HCT116 (cell line): Measurements from ENCODE around the gene INPP5B. TPM values are rescaled to one million over a fixed set of nuclear protein-coding genes. Genes with fewer than 3 reads are reported as not detected.

Source experiments
- ATAC-seq: fragments of 200-7000 bp; cut with Tn5 transposase; 2 replicates; pipeline ENCODE4 v1.9.1; 2020; ENCODE audit warnings: mild to moderate bottlenecking, moderate library complexity
- BruUV-seq: library from RNA; stranded (reverse); fragments of 400-500 nt; replicated peaks from 2 replicates; lab custom pipeline; 2021; lab: Mats Ljungman, UMichigan
- CTCF ChIA-PET: fragments of 300-600 bp; sonication (Branson Sonifier 250); formaldehyde crosslinking; loops from one replicate; lab custom pipeline; 2021; ENCODE audit warnings: antibody characterized with exemption; lab: Charles Lee
- POLR2A ChIA-PET: fragments of 300-600, 350-600 bp; sonication (Branson Sonifier 250); formaldehyde crosslinking; loops from one replicate; lab custom pipeline; 2021; ENCODE audit warnings: antibody characterized with exemption; lab: Charles Lee
- RAD21 ChIA-PET, 2 experiments: fragments of 300-600 bp; sonication (Branson Sonifier 250); formaldehyde crosslinking; loops; one replicate each; lab custom pipeline; 2023; ENCODE audit warnings: low total read pairs in 2 of 2; ENCODE audit not compliant: uncharacterized antibody in 2 of 2, unreplicated experiment in 2 of 2, low non-redundant PET in 1 of 2; lab: Charles Lee
- DNase-seq: peaks from one replicate; pipeline ENCODE4 v3.0.0-alpha.2; 2010; ENCODE audit warnings: low read depth, low spot score
- H2AFZ ChIP-seq: fragments of 200-600 bp; shearing (Covaris generic), sonication (generic); 2 replicates; pipeline ENCODE4 v1.6.1; 2017; ENCODE audit warnings: low read depth, mixed run types, mixed read lengths, antibody characterized with exemption, low read length; ENCODE audit not compliant: poor library complexity, severe bottlenecking
- H3K27ac ChIP-seq: 2 replicates; pipeline ENCODE4 v1.5.1; 2012; ENCODE audit warnings: low read depth, low read length
- H3K27me3 ChIP-seq: fragments of 200-600 bp; sonication (generic); 2 replicates; pipeline ENCODE4 v1.6.1; 2016; ENCODE audit warnings: mixed run types, low read length, mixed read lengths; ENCODE audit not compliant: insufficient read depth
- H3K36me3 ChIP-seq, 2 experiments: fragments of 200-500 bp in 1 of 2; fragments of 200-600 bp in 1 of 2; sonication (Bioruptor generic) in 1 of 2; sonication (generic) in 1 of 2; 2 replicates each; pipeline versions ENCODE4 v1.5.1 to v1.6.1; 2014 to 2016; ENCODE audit warnings: low read length in 2 of 2, inconsistent platforms in 1 of 2, mixed read lengths in 1 of 2, mixed run types in 1 of 2; ENCODE audit not compliant: insufficient read depth in 2 of 2, control insufficient read depth in 1 of 2
- H3K4me1 ChIP-seq, 2 experiments: fragments of 200-600 bp in 1 of 2; sonication (generic) in 1 of 2; 2 replicates each; pipeline versions ENCODE4 v1.5.1 to v1.6.1; 2012 to 2017; ENCODE audit warnings: low read length in 2 of 2, inconsistent platforms in 1 of 2, mild to moderate bottlenecking in 1 of 2, mixed read lengths in 1 of 2, mixed run types in 1 of 2, moderate library complexity in 1 of 2; ENCODE audit not compliant: insufficient read depth in 2 of 2, control insufficient read depth in 1 of 2
- H3K4me2 ChIP-seq: fragments of 200-600 bp; sonication (generic); 2 replicates; pipeline ENCODE4 v1.6.1; 2017; ENCODE audit warnings: mixed run types, low read length, mixed read lengths
- H3K4me3 ChIP-seq, 2 experiments: fragments of 200-600 bp in 1 of 2; sonication (generic) in 1 of 2; replicated peaks in 1 of 2; 2 replicates each; pipeline ENCODE4 v1.5.1; 2011 to 2016; ENCODE audit warnings: low read length in 2 of 2, control low read depth in 1 of 2, low read depth in 1 of 2, mild to moderate bottlenecking in 1 of 2, mixed read lengths in 1 of 2, mixed run types in 1 of 2
- H3K79me2 ChIP-seq: fragments of 200-600 bp; sonication (generic); 2 replicates; pipeline ENCODE4 v1.6.1; 2017; ENCODE audit warnings: mild to moderate bottlenecking, mixed run types, low read length, moderate library complexity, mixed read lengths; ENCODE audit not compliant: insufficient read depth
- H3K9ac ChIP-seq: fragments of 200-600 bp; sonication (generic); 2 replicates; pipeline ENCODE4 v1.6.1; 2016; ENCODE audit warnings: low read length, mixed read lengths
- H3K9me2 ChIP-seq: fragments of 200-600 bp; sonication (generic), shearing (Covaris generic); 2 replicates; pipeline ENCODE4 v1.6.1; 2017; ENCODE audit warnings: mixed run types, mild to moderate bottlenecking, moderate library complexity; ENCODE audit not compliant: insufficient read depth
- H3K9me3 ChIP-seq, 2 experiments: fragments of 200-500 bp in 1 of 2; fragments of 200-600 bp in 1 of 2; sonication (Bioruptor generic) in 1 of 2; sonication (generic) in 1 of 2; 2 replicates each; pipeline ENCODE4 v1.6.1; 2014 to 2017; ENCODE audit warnings: low read length in 2 of 2, mixed read lengths in 2 of 2, inconsistent platforms in 1 of 2, low read depth in 1 of 2, mild to moderate bottlenecking in 1 of 2, mixed run types in 1 of 2, moderate library complexity in 1 of 2; ENCODE audit not compliant: control insufficient read depth in 1 of 2, insufficient read depth in 1 of 2
- H4K20me1 ChIP-seq: fragments of 200-600 bp; sonication (generic), shearing (Covaris generic); 2 replicates; pipeline ENCODE4 v1.6.1; 2017; ENCODE audit warnings: mixed run types, mild to moderate bottlenecking, moderate library complexity; ENCODE audit not compliant: insufficient read depth
- CBX3 ChIP-seq: IDR thresholded peaks from 2 replicates; pipeline ENCODE4 v1.6.1; 2012; ENCODE audit warnings: low read depth
- CEBPB ChIP-seq: IDR thresholded peaks from 2 replicates; pipeline ENCODE4 v1.6.1; 2012; ENCODE audit warnings: low read depth
- ELF1 ChIP-seq: IDR thresholded peaks from 2 replicates; pipeline ENCODE4 v1.6.1; 2012; ENCODE audit warnings: low read depth, borderline replicate concordance
- EZH2 ChIP-seq: fragments of 200-600 bp; sonication (generic); IDR thresholded peaks from 2 replicates; pipeline ENCODE4 v1.6.1; 2017; ENCODE audit warnings: antibody characterized with exemption, mixed run types
- EZH2phosphoT487 ChIP-seq: fragments of 200-600 bp; IDR thresholded peaks from 2 replicates; pipeline ENCODE4 v1.6.1; 2018; ENCODE audit warnings: antibody characterized with exemption, borderline replicate concordance
- FOSL1 ChIP-seq: IDR thresholded peaks from 2 replicates; pipeline ENCODE4 v1.6.1; 2012; ENCODE audit warnings: low read depth
- POLR2A ChIP-seq: IDR thresholded peaks from 2 replicates; pipeline ENCODE4 v1.7.0; 2011; ENCODE audit warnings: borderline replicate concordance; ENCODE audit not compliant: insufficient read depth, insufficient read length; ENCODE audit errors: extremely low read depth
- SIN3A ChIP-seq: IDR thresholded peaks from 2 replicates; pipeline ENCODE4 v1.6.1; 2012; ENCODE audit warnings: low read depth
- SP1 ChIP-seq: IDR thresholded peaks from 2 replicates; pipeline ENCODE4 v1.6.1; 2012; ENCODE audit warnings: low read depth
- SRF ChIP-seq: IDR thresholded peaks from 2 replicates; pipeline ENCODE4 v1.6.1; 2012; ENCODE audit warnings: low read depth
- YY1 ChIP-seq: IDR thresholded peaks from 2 replicates; pipeline ENCODE4 v1.6.1; 2011; ENCODE audit warnings: low read length, low read depth, moderate library complexity, mild to moderate bottlenecking; ENCODE audit not compliant: insufficient replicate concordance; ENCODE audit errors: extremely low read depth
- intact Hi-C: fragments of 100-400 bp; cut with micrococcal nuclease; formaldehyde crosslinking; loops from 2 replicates; pipeline ENCODE4 v1.10.0; 2022
- total RNA-seq: library from RNA; stranded (reverse); gene quantifications from one replicate; pipeline ENCODE4 v1.2.1, GENCODE V29; 2021; ENCODE audit not compliant: unreplicated experiment
- TF ChIP-seq, protein P1 (sequence below): IDR thresholded peaks from 2 replicates; pipeline ENCODE4 v1.6.1; 2011; ENCODE audit warnings: mild to moderate bottlenecking, low read length, moderate library complexity; ENCODE audit not compliant: insufficient replicate concordance; ENCODE audit errors: extremely low read depth
- TF ChIP-seq, protein P2 (sequence below): IDR thresholded peaks from 2 replicates; pipeline ENCODE4 v1.6.1; 2012

The INPP5B gene
- total RNA-seq, 1 experiment from 2014 or later, result 20.8 TPM

DNA sequence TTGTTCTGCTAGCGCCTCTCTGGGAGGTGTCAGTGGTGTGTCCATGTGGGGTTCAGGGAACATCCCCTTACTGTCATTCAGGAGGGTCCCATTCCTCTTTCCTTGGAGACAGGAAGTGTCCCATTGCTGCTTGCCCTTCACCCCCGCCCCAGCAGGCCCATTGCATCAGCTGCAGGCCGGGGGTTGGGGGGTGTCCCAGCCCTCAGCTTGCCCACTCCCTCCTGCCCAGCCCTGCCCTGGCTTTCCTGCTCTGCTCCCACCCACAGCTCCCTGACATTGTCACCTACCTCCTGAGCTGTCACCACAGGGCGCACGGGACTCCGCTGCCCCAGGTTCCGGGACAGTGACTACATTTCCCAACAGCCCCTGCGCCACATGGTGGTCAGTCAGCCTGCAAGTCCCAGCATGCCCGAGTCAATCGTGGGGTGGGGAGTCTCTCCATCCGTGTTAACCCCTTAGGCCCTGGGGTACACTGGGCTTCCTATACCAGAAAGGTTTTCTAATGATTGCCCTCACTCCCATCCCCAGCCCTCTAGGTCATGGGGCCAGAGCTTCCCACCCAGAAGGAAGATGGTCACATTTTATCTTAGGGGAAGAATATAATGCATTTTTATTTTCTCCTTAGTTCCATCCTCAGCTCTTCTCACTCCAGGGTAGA is at the start of gene INPP5B (continued):
- TF ChIP-seq, protein P1, sequence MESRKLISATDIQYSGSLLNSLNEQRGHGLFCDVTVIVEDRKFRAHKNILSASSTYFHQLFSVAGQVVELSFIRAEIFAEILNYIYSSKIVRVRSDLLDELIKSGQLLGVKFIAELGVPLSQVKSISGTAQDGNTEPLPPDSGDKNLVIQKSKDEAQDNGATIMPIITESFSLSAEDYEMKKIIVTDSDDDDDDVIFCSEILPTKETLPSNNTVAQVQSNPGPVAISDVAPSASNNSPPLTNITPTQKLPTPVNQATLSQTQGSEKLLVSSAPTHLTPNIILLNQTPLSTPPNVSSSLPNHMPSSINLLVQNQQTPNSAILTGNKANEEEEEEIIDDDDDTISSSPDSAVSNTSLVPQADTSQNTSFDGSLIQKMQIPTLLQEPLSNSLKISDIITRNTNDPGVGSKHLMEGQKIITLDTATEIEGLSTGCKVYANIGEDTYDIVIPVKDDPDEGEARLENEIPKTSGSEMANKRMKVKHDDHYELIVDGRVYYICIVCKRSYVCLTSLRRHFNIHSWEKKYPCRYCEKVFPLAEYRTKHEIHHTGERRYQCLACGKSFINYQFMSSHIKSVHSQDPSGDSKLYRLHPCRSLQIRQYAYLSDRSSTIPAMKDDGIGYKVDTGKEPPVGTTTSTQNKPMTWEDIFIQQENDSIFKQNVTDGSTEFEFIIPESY, result no peak
- TF ChIP-seq FOSL1, result no peak

DNA sequence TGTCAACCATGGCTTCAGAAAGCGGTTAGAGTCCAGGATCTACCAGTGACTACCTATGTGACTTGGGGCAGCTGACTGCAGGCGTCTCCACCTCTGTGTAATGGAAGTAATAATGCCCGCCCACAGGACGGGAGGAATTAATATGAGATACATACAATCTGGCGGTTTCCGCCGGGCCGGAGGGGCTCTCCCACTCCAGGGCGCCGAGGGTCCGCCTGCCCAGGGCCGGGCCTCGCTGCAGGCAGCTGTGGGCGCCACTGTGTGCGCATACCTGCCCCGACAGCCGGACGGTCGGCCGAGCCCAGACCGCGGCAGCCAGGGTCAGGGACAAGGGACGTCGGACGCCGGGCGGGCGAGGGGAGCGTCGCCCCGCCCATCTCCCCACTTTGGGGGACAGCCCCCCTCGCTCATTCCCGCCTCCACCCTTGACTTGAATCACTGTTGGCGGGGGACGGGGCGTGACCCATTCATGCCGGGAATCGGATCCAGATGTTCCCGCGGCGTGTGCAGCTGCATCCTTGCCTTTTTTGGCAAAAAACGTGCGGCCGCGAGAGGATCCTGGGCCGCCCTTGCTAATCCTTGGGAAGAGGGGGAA is 49.0 kb upstream of the INPP5B start:
- H3K27ac ChIP-seq, result no peak overlapping the region
- H3K9me2 ChIP-seq, result no peaks in the 10 kb centered on the region
- ATAC-seq, result no peak
- no peaks in the 10 kb centered on the region for H3K27me3 ChIP-seq
- peaks cover 20 to 22% of the 10 kb centered on the region in 2 experiments for H3K4me1 ChIP-seq
- TF ChIP-seq, protein P2, sequence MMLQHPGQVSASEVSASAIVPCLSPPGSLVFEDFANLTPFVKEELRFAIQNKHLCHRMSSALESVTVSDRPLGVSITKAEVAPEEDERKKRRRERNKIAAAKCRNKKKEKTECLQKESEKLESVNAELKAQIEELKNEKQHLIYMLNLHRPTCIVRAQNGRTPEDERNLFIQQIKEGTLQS, result no peak
- TF ChIP-seq CBX3 (no peak), EZH2phosphoT487 (no peak), ELF1 (no peak), EZH2 (no peak), CEBPB (no peak), SRF (no peak), SP1 (no peak), YY1 (no peak), POLR2A (no peak), SIN3A (no peak)
- ChIA-PET POLR2A (no interaction called here), RAD21 (no interaction called here), CTCF (no interaction called here)
- H3K9me3 ChIP-seq, result no peaks in the 10 kb centered on the region
- H3K4me3 ChIP-seq, result no peak overlapping the region
- peaks cover 14% of the 10 kb centered on the region; the same call in 1 of the 2 replicates for H3K79me2 ChIP-seq
- H3K36me3 ChIP-seq, result peaks cover 16 to 18% of the 10 kb centered on the region in 2 experiments; a peak in 3 of 4 replicates
- H3K9ac ChIP-seq, result no peak overlapping the region
- H2AFZ ChIP-seq, result no peak overlapping the region
- no peak overlapping the region for H3K4me2 ChIP-seq
- intact Hi-C loops, result no loop called here
- no peak for DNase-seq
- BruUV-seq, result no TSS peak
- H4K20me1 ChIP-seq, result no peaks in the 10 kb centered on the region
